ENCODE data around the gene DOCK1.

DOCK1 gene

DNA sequence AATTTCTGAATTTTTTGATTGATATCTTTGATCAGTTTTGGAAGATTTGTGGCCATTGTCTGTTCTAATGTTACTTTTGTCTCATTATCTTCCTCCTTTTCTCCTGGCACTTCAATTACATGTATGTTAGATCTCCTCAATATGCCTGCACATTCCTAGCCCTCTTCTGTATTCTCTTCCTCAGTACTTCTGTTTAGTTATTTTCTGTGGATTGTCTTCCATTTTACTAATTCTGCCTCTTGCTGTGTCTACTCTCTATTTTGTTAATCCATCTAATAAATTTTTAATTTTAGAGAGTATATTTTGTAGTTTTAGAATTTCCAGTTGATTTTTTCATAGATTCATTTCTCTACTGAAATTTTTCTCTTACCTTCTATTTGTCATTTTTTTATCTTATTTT is 154.1 kb downstream of the DOCK1 start:
- in situ Hi-C loops (cut with MboI; ENCODE audit: low pct_unique_long_range_greater_than_20kb, low sequenced_read_pairs, unreplicated experiment) = no loop called here
- no peak for DNase-seq (ENCODE audit: low spot score)
- TF ChIP-seq CTCF (IDR thresholded peaks at IDR 0.05; ENCODE audit: extremely low read depth, insufficient read depth, missing control alignments) = no peak

DNA sequence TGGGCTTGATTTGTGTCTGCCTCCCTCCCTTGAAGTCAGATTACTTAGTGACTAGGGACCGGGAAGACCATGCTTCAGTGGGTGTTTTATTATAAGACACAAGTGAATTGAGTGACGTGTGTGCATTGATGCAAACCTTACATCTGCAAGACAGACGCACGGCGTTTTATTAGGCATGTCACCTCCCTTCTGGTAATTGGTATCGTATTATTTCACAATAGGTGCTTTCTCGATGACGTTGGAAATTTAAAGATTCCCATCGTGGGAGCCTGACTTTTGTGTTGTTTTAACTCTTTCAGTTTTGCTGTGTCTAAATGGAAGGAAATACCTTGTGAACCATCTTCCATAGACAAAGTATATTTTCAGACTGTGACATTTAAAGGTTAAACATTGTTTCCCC is 158.5 kb downstream of the DOCK1 start:
- no peak for TF ChIP-seq CTCF (IDR thresholded peaks at IDR 0.05; ENCODE audit: extremely low read depth, insufficient read depth, missing control alignments)

GRCh38 chr10:127064474-127064873 is 159.2 kb downstream of the DOCK1 start:
- no peak for DNase-seq (ENCODE audit: low spot score)
- no peak for TF ChIP-seq CTCF (IDR thresholded peaks at IDR 0.05; ENCODE audit: extremely low read depth, insufficient read depth, missing control alignments)
- in situ Hi-C loops (cut with MboI; ENCODE audit: low pct_unique_long_range_greater_than_20kb, low sequenced_read_pairs, unreplicated experiment) = no loop called here

More for the DNA sequence above, 158.5 kb downstream of the DOCK1 start:
- in situ Hi-C loops (cut with MboI; ENCODE audit: low pct_unique_long_range_greater_than_20kb, low sequenced_read_pairs, unreplicated experiment) = no loop called here
- no peak for DNase-seq (ENCODE audit: low spot score)

- in situ Hi-C loops (cut with MboI; ENCODE audit: low pct_unique_long_range_greater_than_20kb, low sequenced_read_pairs, unreplicated experiment) = no loop called here
- DNase-seq (ENCODE audit: low spot score) = no peak
- TF ChIP-seq CTCF (IDR thresholded peaks at IDR 0.05; ENCODE audit: extremely low read depth, insufficient read depth, missing control alignments) = no peak
These were observed 162.4 kb downstream of the DOCK1 start for GRCh38 chr10:127067542-127068194.

- no peak for DNase-seq (ENCODE audit: low spot score)
- in situ Hi-C loops (cut with MboI; ENCODE audit: low pct_unique_long_range_greater_than_20kb, low sequenced_read_pairs, unreplicated experiment) = no loop called here
- TF ChIP-seq CTCF (IDR thresholded peaks at IDR 0.05; ENCODE audit: extremely low read depth, insufficient read depth, missing control alignments) = no peak
These were observed 163.3 kb downstream of the DOCK1 start for GRCh38 chr10:127068485-127068884.

- no peak for TF ChIP-seq CTCF (IDR thresholded peaks at IDR 0.05; ENCODE audit: extremely low read depth, insufficient read depth, missing control alignments)
- no peak for DNase-seq (ENCODE audit: low spot score)
- in situ Hi-C loops (cut with MboI; ENCODE audit: low pct_unique_long_range_greater_than_20kb, low sequenced_read_pairs, unreplicated experiment) = no loop called here
These were observed 164.2 kb downstream of the DOCK1 start for GRCh38 chr10:127069436-127069835.
